Esophagus muscularis mucosa (tissue), 4 donors: ENCODE measurements around the gene FGFRL1. TPM values are rescaled to one million over a fixed set of nuclear protein-coding genes. Genes with fewer than 3 reads are reported as not detected.

Experiments used
- DNase-seq: peaks from one replicate; pipeline ENCODE4 v3.0.0-alpha.2; 2017; ENCODE audit errors: extremely low spot score
- H3K27ac ChIP-seq, 4 donors: fragments of 200-600 bp; sonication (generic); replicated peaks in 1 of 4; 1 replicate in 3 of 4; 2 replicates in 1 of 4; pipeline ENCODE4 v1.5.1; 2016 to 2019; ENCODE audit warnings: mild to moderate bottlenecking in 1 of 4
- H3K27me3 ChIP-seq, 4 donors: fragments of 200-600 bp; sonication (generic); one replicate each; pipeline versions ENCODE4 v1.5.1 to v1.6.0; 2016 to 2019
- H3K36me3 ChIP-seq, 4 donors: fragments of 200-600 bp; sonication (generic); one replicate each; pipeline ENCODE4 v1.5.1; 2016 to 2019
- H3K4me1 ChIP-seq, 4 donors: fragments of 200-600 bp; sonication (generic); one replicate each; pipeline ENCODE4 v1.5.1; 2016 to 2019
- H3K4me3 ChIP-seq, 4 donors: fragments of 200-600 bp; sonication (generic); 1 replicate in 2 of 4; 2 replicates in 2 of 4; pipeline ENCODE4 v1.5.1; 2016 to 2019; ENCODE audit warnings: mild to moderate bottlenecking in 4 of 4, moderate library complexity in 1 of 4
- H3K9me3 ChIP-seq, 4 donors: fragments of 200-600 bp; sonication (generic); 1 replicate in 3 of 4; 2 replicates in 1 of 4; pipeline ENCODE4 v1.5.1; 2016 to 2019
- CTCF ChIP-seq, 3 experiments: fragments of 200-600 bp in 2 of 3; fragments of 450-650 bp in 1 of 3; sonication (generic) in 2 of 3; IDR thresholded peaks; one replicate each; pipeline ENCODE4 v1.5.1; 2017 to 2019; ENCODE audit warnings: antibody characterized with exemption in 3 of 3, mild to moderate bottlenecking in 2 of 3, moderate library complexity in 1 of 3
- EP300 ChIP-seq: sonication (generic); formaldehyde crosslinking; IDR thresholded peaks from one replicate; pipeline ENCODE4 v1.6.1; 2017; ENCODE audit warnings: antibody characterized with exemption
- POLR2A ChIP-seq: fragments of 450-650 bp; IDR thresholded peaks from one replicate; pipeline ENCODE4 v1.6.1; 2017; ENCODE audit warnings: antibody characterized with exemption, moderate library complexity, mild to moderate bottlenecking, low read depth
- POLR2AphosphoS5 ChIP-seq, 2 donors: sonication (generic); formaldehyde crosslinking; IDR thresholded peaks; one replicate each; pipeline ENCODE4 v1.6.1; 2017; ENCODE audit warnings: antibody characterized with exemption in 2 of 2
- WGBS: methylation state at CpG from one replicate; pipeline ENCODE4 v1.1.5; 2018; 5-methylcytosine and 5-hydroxymethylcytosine counted together
- intact Hi-C: fragments of 100-400 bp; cut with DNase I; formaldehyde crosslinking; loops from one replicate; pipeline ENCODE4 v1.15.1; 2023
- total RNA-seq, 4 donors: library from RNA; depleted of rRNA; stranded (reverse); fragments of >200 nt; gene quantifications; one replicate each; pipeline versions ENCODE4 v1.1.0 to v1.2.1, GENCODE V29; 2016

Gene FGFRL1
- total RNA-seq, 4 donors from 2014 or later = 22.0 to 54.2 (median 32.5) TPM

- Histone ChIP-seq H3K9me3 (no peaks in the 10 kb centered on the region), H3K4me1 (peaks cover 4 to 19% (median 15%) of the 10 kb centered on the region in 4 donors), H3K36me3 (peaks cover 15 to 79% (median 63%) of the 10 kb centered on the region in 4 donors), H3K27ac (no peak overlapping the region), H3K4me3 (no peak overlapping the region), H3K27me3 (peaks cover 0 to 15% (median 6%) of the 10 kb centered on the region in 4 donors)
- no peak for DNase-seq
- no CpG with 5 or more reads among the region's 23 CpGs for WGBS
- intact Hi-C loops = no loop called here
- TF ChIP-seq POLR2AphosphoS5 (IDR thresholded peaks at IDR 0.05) (no peak), EP300 (no peak), POLR2A (no peak), CTCF (IDR thresholded peaks at IDR 0.05) (no peak)
Observed at GRCh38 chr4:964346-965025, 46.9 kb upstream of the FGFRL1 start.

GRCh38 chr4:965048-965765 lies 46.2 kb upstream of the FGFRL1 start:
- WGBS = 90% methylated on average over 6 of the region's 26 CpGs
- H3K36me3 ChIP-seq = peaks cover 15 to 72% (median 59%) of the 10 kb centered on the region in 4 donors
- no peak for DNase-seq
- no peak overlapping the region for H3K27ac ChIP-seq
- H3K4me3 ChIP-seq = no peak overlapping the region
- intact Hi-C loops = no loop called here
- H3K27me3 ChIP-seq = peaks cover 0 to 15% (median 6%) of the 10 kb centered on the region in 4 donors
- peaks cover 4 to 19% (median 15%) of the 10 kb centered on the region in 4 donors for H3K4me1 ChIP-seq
- TF ChIP-seq POLR2AphosphoS5 (IDR thresholded peaks at IDR 0.05) (no peak), POLR2A (no peak), EP300 (no peak)
- H3K9me3 ChIP-seq = no peaks in the 10 kb centered on the region

GRCh38 chr4:965766-966134 lies 45.7 kb upstream of the FGFRL1 start:
- 83% methylated on average over 7 of the region's 21 CpGs for WGBS
- H3K9me3 ChIP-seq = no peaks in the 10 kb centered on the region

GRCh38 chr4:966266-967112 lies 44.9 kb upstream of the FGFRL1 start:
- intact Hi-C loops = no loop called here
- TF ChIP-seq CTCF (IDR thresholded peaks at IDR 0.05) = no peak
- TF ChIP-seq EP300 = no peak
- TF ChIP-seq POLR2A = no peak
- no peak for TF ChIP-seq POLR2AphosphoS5 (IDR thresholded peaks at IDR 0.05)
- Histone ChIP-seq H3K36me3 (peaks cover 15 to 59% (median 50%) of the 10 kb centered on the region in 4 donors), H3K27ac (no peak overlapping the region), H3K4me1 (peaks cover 9 to 31% (median 23%) of the 10 kb centered on the region in 4 donors), H3K4me3 (no peak overlapping the region), H3K9me3 (no peaks in the 10 kb centered on the region), H3K27me3 (peaks cover 0 to 15% (median 6%) of the 10 kb centered on the region in 4 donors)
- no CpG with 5 or more reads among the region's 48 CpGs for WGBS
- DNase-seq = no peak

More at GRCh38 chr4:965766-966134, 45.7 kb upstream of the FGFRL1 start:
- H3K36me3 ChIP-seq = peaks cover 15 to 67% (median 55%) of the 10 kb centered on the region in 4 donors
- H3K27ac ChIP-seq = no peak overlapping the region
- H3K4me1 ChIP-seq = peaks cover 4 to 24% (median 16%) of the 10 kb centered on the region in 4 donors
- H3K4me3 ChIP-seq = no peak overlapping the region
- peaks cover 0 to 15% (median 6%) of the 10 kb centered on the region in 4 donors for H3K27me3 ChIP-seq
- TF ChIP-seq CTCF (IDR thresholded peaks at IDR 0.05) (no peak), POLR2AphosphoS5 (IDR thresholded peaks at IDR 0.05) (no peak), POLR2A (no peak), EP300 (no peak)
- intact Hi-C loops = no loop called here
- DNase-seq = no peak
